T47D (cell line): ENCODE measurements around the gene COX10.
"Not testable (repeated sequence)": the region's sequence is repeated elsewhere in the genome, so short reads cannot be mapped to it uniquely, and the experiment has no call there.

ENCODE experiments used
- DNase-seq, 2 experiments: peaks; one replicate each; pipeline versions ENCODE4 v3.0.0 to v3.0.0-alpha.2; 2011 to 2012; ENCODE audit warnings: low read depth in 1 of 2, low spot score in 1 of 2
- JUND ChIP-seq: IDR thresholded peaks from 2 replicates; pipeline ENCODE4 v1.6.1; 2012; ENCODE audit warnings: low read depth
- in situ Hi-C: cut with HindIII; loops from 2 replicates; pipeline ENCODE4 v1.10.0; 2016; ENCODE audit warnings: low sequenced_read_pairs, low pct_unique_long_range_greater_than_20kb

The COX10 gene

GRCh38 chr17:14144508-14144907, 75.2 kb downstream of the COX10 start:
- TF ChIP-seq JUND: no peak
- in situ Hi-C loops: no loop called here
- DNase-seq: no peak

- DNase-seq: no peak
- in situ Hi-C loops: no loop called here
Observed at GRCh38 chr17:14149751-14150150, 80.4 kb downstream of the COX10 start.

GRCh38 chr17:14150619-14151018, 81.3 kb downstream of the COX10 start:
- no peak for TF ChIP-seq JUND
- in situ Hi-C loops: no loop called here
- DNase-seq: no peak

More at GRCh38 chr17:14149751-14150150, 80.4 kb downstream of the COX10 start:
- TF ChIP-seq JUND: no peak

GRCh38 chr17:14152721-14153120, 83.4 kb downstream of the COX10 start:
- no peak for TF ChIP-seq JUND
- DNase-seq: no peak
- in situ Hi-C loops: no loop called here

GRCh38 chr17:14153374-14153773, 84.1 kb downstream of the COX10 start:
- no peak for TF ChIP-seq JUND
- no peak for DNase-seq
- in situ Hi-C loops: no loop called here

GRCh38 chr17:14156689-14157088, 87.4 kb downstream of the COX10 start:
- in situ Hi-C loops: no loop called here
- TF ChIP-seq JUND: no peak
- DNase-seq: no peak

GRCh38 chr17:14157822-14158221, 88.5 kb downstream of the COX10 start:
- no peak for TF ChIP-seq JUND
- in situ Hi-C loops: no loop called here
- no peak for DNase-seq

GRCh38 chr17:14158707-14159106, 89.4 kb downstream of the COX10 start:
- no peak for DNase-seq
- in situ Hi-C loops: no loop called here
- TF ChIP-seq JUND: no peak

GRCh38 chr17:14161419-14161818, 92.1 kb downstream of the COX10 start:
- in situ Hi-C loops: no loop called here
- DNase-seq: no peak
- no peak for TF ChIP-seq JUND

GRCh38 chr17:14165616-14166015, 96.3 kb downstream of the COX10 start:
- no peak for DNase-seq
- in situ Hi-C loops: no loop called here
- TF ChIP-seq JUND: no peak

- in situ Hi-C loops, DNase-seq: not testable (repeated sequence)
Observed at GRCh38 chr17:14167831-14168230, 98.5 kb downstream of the COX10 start.

GRCh38 chr17:14168582-14168981, 99.3 kb downstream of the COX10 start:
- TF ChIP-seq JUND: no peak
- DNase-seq: no peak
- in situ Hi-C loops: no loop called here

GRCh38 chr17:14169287-14169686, 100.0 kb downstream of the COX10 start:
- in situ Hi-C loops: no loop called here
- no peak for TF ChIP-seq JUND

GRCh38 chr17:14169901-14170300, 100.6 kb downstream of the COX10 start:
- no peak for TF ChIP-seq JUND
- in situ Hi-C loops: no loop called here
- DNase-seq: no peak

More at GRCh38 chr17:14169287-14169686, 100.0 kb downstream of the COX10 start:
- DNase-seq: no peak

- in situ Hi-C loops, DNase-seq: not testable (repeated sequence)
Observed at GRCh38 chr17:14176989-14177388, 107.7 kb downstream of the COX10 start.

GRCh38 chr17:14177801-14178200, 108.5 kb downstream of the COX10 start:
- DNase-seq, in situ Hi-C loops: not testable (repeated sequence)

GRCh38 chr17:14179951-14180350, 110.6 kb downstream of the COX10 start:
- in situ Hi-C loops, DNase-seq: not testable (repeated sequence)

GRCh38 chr17:14182084-14182483, 112.8 kb downstream of the COX10 start:
- in situ Hi-C loops, DNase-seq: not testable (repeated sequence)

GRCh38 chr17:14184536-14184935, 115.2 kb downstream of the COX10 start:
- in situ Hi-C loops, DNase-seq: not testable (repeated sequence)
